ENCODE results near the gene LDHB. TPM values are rescaled to one million over a fixed set of nuclear protein-coding genes. Genes with fewer than 3 reads are reported as not detected.

LDHB gene
- 100 to 1,000 TPM; 224 to 398 (median 315) TPM for polyA plus RNA-seq

- peak; percentile 72 to 77 (median 76) for DNase-seq
- Mint-ChIP-seq H3K9me3 (no peaks in the 10 kb centered on the region), H3K27ac (peak within 1 kb of the TSS; percentile 77 to 96 (median 92)), H3K27me3 (ENCODE audit: low read depth in 3 of 3) (peaks cover 0 to 9% (median 6%) of the 10 kb centered on the region in 3 donors), H3K4me3 (peak within 1 kb of the TSS; percentile 95 to 100 (median 99)), H3K36me3 (peaks cover 0 to 14% (median 6%) of the 10 kb centered on the region in 3 donors), H3K4me1 (peaks cover 27 to 54% of the 10 kb centered on the region in 2 donors)
Observed at GRCh38 chr12:21657326-21658077, at the start of gene LDHB. TSS of gene LDHB (minus strand) at chr12:21657842. CDS start at chr12:21654671, 3,171 bp downstream.

GRCh38 chr12:21704847-21705246 is 47.2 kb upstream of the LDHB start:
- no peak overlapping the region for H3K27ac Mint-ChIP-seq
- H3K4me3 Mint-ChIP-seq, result no peak overlapping the region

GRCh38 chr12:21699851-21700250 is 42.2 kb upstream of the LDHB start:
- Mint-ChIP-seq H3K36me3 (no peaks in the 10 kb centered on the region), H3K4me3 (no peak overlapping the region), H3K9me3 (no peaks in the 10 kb centered on the region), H3K4me1 (no peaks in the 10 kb centered on the region), H3K27me3 (ENCODE audit: low read depth in 3 of 3) (peaks cover 0 to 5% (median 1%) of the 10 kb centered on the region in 3 donors), H3K27ac (no peak overlapping the region)
- DNase-seq, result no peak

More at GRCh38 chr12:21704847-21705246, 47.2 kb upstream of the LDHB start:
- no peaks in the 10 kb centered on the region for H3K36me3 Mint-ChIP-seq
- H3K4me1 Mint-ChIP-seq, result no peaks in the 10 kb centered on the region
- peaks cover 0 to 2% (median 0%) of the 10 kb centered on the region in 6 donors for H3K9me3 Mint-ChIP-seq
- no peak for DNase-seq
- peaks cover 1 to 5% (median 5%) of the 10 kb centered on the region in 3 donors for H3K27me3 Mint-ChIP-seq (ENCODE audit: low read depth in 3 of 3)

- H3K27ac Mint-ChIP-seq, result no peak overlapping the region
- no peak overlapping the region for H3K4me3 Mint-ChIP-seq
- H3K27me3 Mint-ChIP-seq (ENCODE audit: low read depth in 3 of 3), result peaks cover 0 to 5% (median 1%) of the 10 kb centered on the region in 3 donors
- H3K9me3 Mint-ChIP-seq, result no peaks in the 10 kb centered on the region
- no peaks in the 10 kb centered on the region for H3K4me1 Mint-ChIP-seq
- no peaks in the 10 kb centered on the region for H3K36me3 Mint-ChIP-seq
- DNase-seq, result peak in 2 of 3 donors; percentile 5 to 15
Observed at GRCh38 chr12:21697904-21698630, 40.4 kb upstream of the LDHB start.

- H3K4me3 Mint-ChIP-seq, result no peak overlapping the region
- no peaks in the 10 kb centered on the region for H3K4me1 Mint-ChIP-seq
- peaks cover 0 to 4% (median 0%) of the 10 kb centered on the region in 3 donors for H3K27me3 Mint-ChIP-seq (ENCODE audit: low read depth in 3 of 3)
- no peaks in the 10 kb centered on the region for H3K9me3 Mint-ChIP-seq
- DNase-seq, result no peak
- no peaks in the 10 kb centered on the region for H3K36me3 Mint-ChIP-seq
- no peak overlapping the region for H3K27ac Mint-ChIP-seq
Observed at GRCh38 chr12:21696625-21697024, 39.0 kb upstream of the LDHB start.

- H3K9me3 Mint-ChIP-seq, result no peaks in the 10 kb centered on the region
- H3K36me3 Mint-ChIP-seq, result no peaks in the 10 kb centered on the region
- H3K27me3 Mint-ChIP-seq (ENCODE audit: low read depth in 3 of 3), result peaks cover 0 to 2% (median 0%) of the 10 kb centered on the region in 3 donors
- no peaks in the 10 kb centered on the region for H3K4me1 Mint-ChIP-seq
- H3K4me3 Mint-ChIP-seq, result no peak overlapping the region
- no peak for DNase-seq
- no peak overlapping the region for H3K27ac Mint-ChIP-seq
Observed at GRCh38 chr12:21695986-21696385, 38.3 kb upstream of the LDHB start.

- H3K27ac Mint-ChIP-seq, result no peak overlapping the region
- H3K36me3 Mint-ChIP-seq, result no peaks in the 10 kb centered on the region
- peaks cover 0 to 7% of the 10 kb centered on the region in 2 donors for H3K4me1 Mint-ChIP-seq
- DNase-seq, result no peak
- H3K4me3 Mint-ChIP-seq, result no peak overlapping the region
- peaks cover 0 to under 1% (median 0%) of the 10 kb centered on the region in 3 donors for H3K27me3 Mint-ChIP-seq (ENCODE audit: low read depth in 3 of 3)
- peaks cover 0 to 3% (median 0%) of the 10 kb centered on the region in 6 donors for H3K9me3 Mint-ChIP-seq
Observed at GRCh38 chr12:21694660-21695059, 37.0 kb upstream of the LDHB start.

- H3K4me1 Mint-ChIP-seq, result peaks cover 0 to 7% of the 10 kb centered on the region in 2 donors
- peaks cover 0 to 13% (median 4%) of the 10 kb centered on the region in 6 donors for H3K9me3 Mint-ChIP-seq
- H3K4me3 Mint-ChIP-seq, result no peak overlapping the region
- no peak overlapping the region for H3K27ac Mint-ChIP-seq
- H3K27me3 Mint-ChIP-seq (ENCODE audit: low read depth in 3 of 3), result peaks cover 2 to 3% (median 2%) of the 10 kb centered on the region in 3 donors
- no peaks in the 10 kb centered on the region for H3K36me3 Mint-ChIP-seq
- DNase-seq, result no peak
Observed at GRCh38 chr12:21691515-21691914, 33.9 kb upstream of the LDHB start.

GRCh38 chr12:21690704-21691368 is 33.2 kb upstream of the LDHB start:
- Mint-ChIP-seq H3K27me3 (ENCODE audit: low read depth in 3 of 3) (peaks cover 2 to 3% (median 2%) of the 10 kb centered on the region in 3 donors), H3K4me3 (no peak overlapping the region), H3K4me1 (peaks cover 0 to 7% of the 10 kb centered on the region in 2 donors), H3K9me3 (peaks cover 0 to 13% (median 4%) of the 10 kb centered on the region in 6 donors), H3K36me3 (no peaks in the 10 kb centered on the region), H3K27ac (peak overlapping the region in 1 of 6 donors; percentile 10)
- DNase-seq, result no peak

GRCh38 chr12:21683115-21683514 is 25.5 kb upstream of the LDHB start:
- no peaks in the 10 kb centered on the region for H3K36me3 Mint-ChIP-seq
- no peak for DNase-seq
- peak overlapping the region in 1 of 6 donors; percentile 59 for H3K27ac Mint-ChIP-seq
- peaks cover 0 to 5% (median 0%) of the 10 kb centered on the region in 3 donors for H3K27me3 Mint-ChIP-seq (ENCODE audit: low read depth in 3 of 3)
- H3K4me3 Mint-ChIP-seq, result no peak overlapping the region
- H3K9me3 Mint-ChIP-seq, result no peaks in the 10 kb centered on the region
- no peaks in the 10 kb centered on the region for H3K4me1 Mint-ChIP-seq

GRCh38 chr12:21678959-21679358 is 21.3 kb upstream of the LDHB start:
- H3K4me3 Mint-ChIP-seq, result no peak overlapping the region
- no peak for DNase-seq
- no peak overlapping the region for H3K27ac Mint-ChIP-seq
- H3K9me3 Mint-ChIP-seq, result no peaks in the 10 kb centered on the region
- no peaks in the 10 kb centered on the region for H3K36me3 Mint-ChIP-seq
- peaks cover 0 to 3% (median 2%) of the 10 kb centered on the region in 3 donors for H3K27me3 Mint-ChIP-seq (ENCODE audit: low read depth in 3 of 3)
- H3K4me1 Mint-ChIP-seq, result no peaks in the 10 kb centered on the region

- peaks cover 0 to 5% (median 3%) of the 10 kb centered on the region in 3 donors for H3K27me3 Mint-ChIP-seq (ENCODE audit: low read depth in 3 of 3)
- no peak overlapping the region for H3K4me3 Mint-ChIP-seq
- no peak for DNase-seq
- no peak overlapping the region for H3K27ac Mint-ChIP-seq
- H3K36me3 Mint-ChIP-seq, result no peaks in the 10 kb centered on the region
- H3K9me3 Mint-ChIP-seq, result no peaks in the 10 kb centered on the region
- H3K4me1 Mint-ChIP-seq, result no peaks in the 10 kb centered on the region
Observed at GRCh38 chr12:21677622-21678277, 20.1 kb upstream of the LDHB start.

- Mint-ChIP-seq H3K9me3 (no peaks in the 10 kb centered on the region), H3K4me1 (no peaks in the 10 kb centered on the region), H3K4me3 (no peak overlapping the region), H3K27ac (no peak overlapping the region), H3K36me3 (no peaks in the 10 kb centered on the region), H3K27me3 (ENCODE audit: low read depth in 3 of 3) (peaks cover 0 to 5% (median 3%) of the 10 kb centered on the region in 3 donors)
- DNase-seq, result no peak
Observed at GRCh38 chr12:21677204-21677603, 19.6 kb upstream of the LDHB start.

All from immature natural killer cell (primary cell).